HG03469 (cell line): Measurements from ENCODE around the gene SORCS3.

Experiments used
- ATAC-seq: cut with Tn5 transposase; IDR thresholded peaks from one replicate; pipeline ENCODE4 v1.9.1; 2021; ENCODE audit warnings: mild to moderate bottlenecking, moderate library complexity, moderate number of reproducible peaks; ENCODE audit not compliant: unreplicated experiment

SORCS3 gene

GRCh38 chr10:104907521-104907920, 266.4 kb downstream of the SORCS3 start:
- ATAC-seq, result no peak

- ATAC-seq, result no peak
Observed at GRCh38 chr10:104908581-104908980, 267.5 kb downstream of the SORCS3 start.

GRCh38 chr10:104910712-104911111, 269.6 kb downstream of the SORCS3 start:
- no peak for ATAC-seq

- ATAC-seq, result no peak
Observed at GRCh38 chr10:104913390-104913789, 272.3 kb downstream of the SORCS3 start.

- no peak for ATAC-seq
Observed at GRCh38 chr10:104920476-104920875, 279.4 kb downstream of the SORCS3 start.

- ATAC-seq, result no peak
Observed at GRCh38 chr10:104921763-104922162, 280.7 kb downstream of the SORCS3 start.

GRCh38 chr10:104922810-104923209, 281.7 kb downstream of the SORCS3 start:
- ATAC-seq, result peak; percentile 88

GRCh38 chr10:104923501-104923900, 282.4 kb downstream of the SORCS3 start:
- ATAC-seq, result no peak

GRCh38 chr10:104924101-104924795, 283.2 kb downstream of the SORCS3 start:
- ATAC-seq, result no peak

- ATAC-seq, result peak; percentile 37
Observed at GRCh38 chr10:104925232-104925851, 284.3 kb downstream of the SORCS3 start.

- no peak for ATAC-seq
Observed at GRCh38 chr10:104928734-104929133, 287.6 kb downstream of the SORCS3 start.

GRCh38 chr10:104931612-104932134, 290.6 kb downstream of the SORCS3 start:
- ATAC-seq, result no peak

- no peak for ATAC-seq
Observed at GRCh38 chr10:104935656-104936055, 294.6 kb downstream of the SORCS3 start.

- no peak for ATAC-seq
Observed at GRCh38 chr10:104937567-104937966, 296.5 kb downstream of the SORCS3 start.

- no peak for ATAC-seq
Observed at GRCh38 chr10:104938031-104938430, 296.9 kb downstream of the SORCS3 start.

GRCh38 chr10:104941662-104942061, 300.6 kb downstream of the SORCS3 start:
- ATAC-seq, result no peak

- no peak for ATAC-seq
Observed at GRCh38 chr10:104947314-104947713, 306.2 kb downstream of the SORCS3 start.

- ATAC-seq, result no peak
Observed at GRCh38 chr10:104957178-104957841, 316.2 kb downstream of the SORCS3 start.

GRCh38 chr10:104966563-104967297, 325.6 kb downstream of the SORCS3 start:
- no peak for ATAC-seq

- no peak for ATAC-seq
Observed at GRCh38 chr10:104980368-104980767, 339.3 kb downstream of the SORCS3 start.

GRCh38 chr10:104981995-104982394, 340.9 kb downstream of the SORCS3 start:
- ATAC-seq, result no peak
